GM12892 (cell line): ENCODE data around the gene RNF126.

ENCODE experiments used
- POLR2A ChIP-seq: IDR thresholded peaks from 2 replicates; pipeline ENCODE4 v1.6.1; 2011; ENCODE audit warnings: low read depth, low read length, control low read depth
- POLR2AphosphoS5 ChIP-seq: IDR thresholded peaks from 2 replicates; pipeline ENCODE4 v1.6.1; 2011; ENCODE audit warnings: low read depth, low read length, control low read depth
- TAF1 ChIP-seq: IDR thresholded peaks from 2 replicates; pipeline ENCODE4 v1.6.1; 2011; ENCODE audit warnings: low read depth, mild to moderate bottlenecking, control low read depth, low read length, borderline replicate concordance

- TF ChIP-seq POLR2AphosphoS5 (no peak; the same call in 1 of the 2 replicates), POLR2A (no peak), TAF1 (no peak)
Measured at GRCh38 chr19:677601-678436, 14.8 kb upstream of the RNF126 start.
